Liver (tissue), 9 donors: ENCODE data around the gene RHPN2. TPM values are rescaled to one million over a fixed set of nuclear protein-coding genes. Genes with fewer than 3 reads are reported as not detected.

Experiments used
- DNase-seq: peaks from one replicate; pipeline ENCODE4 v3.0.0-alpha.2; 2017; ENCODE audit warnings: low spot score
- H3K27ac ChIP-seq, 2 donors: one replicate each; pipeline ENCODE4 v1.7.0; 2013; ENCODE audit warnings: inconsistent platforms in 2 of 2, low read length in 2 of 2, control low read depth in 1 of 2, low read depth in 1 of 2, mild to moderate bottlenecking in 1 of 2
- H3K27me3 ChIP-seq, 4 donors: one replicate each; pipeline versions ENCODE4 v1.6.1 to v1.7.0; 2013; ENCODE audit warnings: low read length in 3 of 4, inconsistent platforms in 1 of 4, mild to moderate bottlenecking in 1 of 4, moderate library complexity in 1 of 4; ENCODE audit not compliant: control insufficient read depth in 4 of 4, insufficient read depth in 4 of 4
- H3K36me3 ChIP-seq, 4 donors: one replicate each; pipeline versions ENCODE4 v1.6.1 to v1.7.0; 2013; ENCODE audit warnings: low read length in 3 of 4, mild to moderate bottlenecking in 3 of 4, low read depth in 1 of 4, moderate library complexity in 1 of 4; ENCODE audit not compliant: control insufficient read depth in 4 of 4, insufficient read depth in 3 of 4
- H3K4me1 ChIP-seq, 4 donors: one replicate each; pipeline versions ENCODE4 v1.6.1 to v1.7.0; 2013; ENCODE audit warnings: low read length in 3 of 4, mild to moderate bottlenecking in 3 of 4, moderate library complexity in 1 of 4; ENCODE audit not compliant: control insufficient read depth in 4 of 4, insufficient read depth in 4 of 4
- H3K4me3 ChIP-seq, 3 donors: one replicate each; pipeline versions ENCODE4 v1.6.1 to v1.7.0; 2013; ENCODE audit warnings: low read length in 3 of 3, control low read depth in 1 of 3, low read depth in 1 of 3, mild to moderate bottlenecking in 1 of 3
- H3K9ac ChIP-seq, 2 donors: one replicate each; pipeline ENCODE4 v1.7.0; 2013; ENCODE audit warnings: low read length in 2 of 2, mild to moderate bottlenecking in 2 of 2, moderate library complexity in 2 of 2, control low read depth in 1 of 2, low read depth in 1 of 2
- H3K9me3 ChIP-seq, 4 donors: one replicate each; pipeline versions ENCODE4 v1.6.1 to v1.7.0; 2013; ENCODE audit warnings: low read length in 3 of 4; ENCODE audit not compliant: control insufficient read depth in 4 of 4
- ATF3 ChIP-seq: IDR thresholded peaks from 2 replicates; pipeline ENCODE4 v1.6.1; 2016; ENCODE audit warnings: antibody characterized with exemption
- CTCF ChIP-seq: fragments of 150-350 bp; IDR thresholded peaks from 2 replicates; pipeline ENCODE4 v1.5.1; 2017; ENCODE audit warnings: improper control_type of control experiment, low read depth, low read length; ENCODE audit not compliant: missing input control
- EGR1 ChIP-seq, 2 donors: IDR thresholded peaks; 2 replicates each; pipeline ENCODE4 v1.6.1; 2016 to 2018; ENCODE audit warnings: antibody characterized with exemption in 2 of 2, low read depth in 2 of 2
- FOXA1 ChIP-seq: IDR thresholded peaks from 2 replicates; pipeline ENCODE4 v1.6.1; 2016; ENCODE audit warnings: antibody characterized with exemption
- FOXA2 ChIP-seq: IDR thresholded peaks from 2 replicates; pipeline ENCODE4 v1.6.1; 2016; ENCODE audit warnings: antibody characterized with exemption
- GABPA ChIP-seq, 2 donors: IDR thresholded peaks in 1 of 2; conservative IDR thresholded peaks in 1 of 2; 2 replicates each; pipeline ENCODE4 v1.6.1; 2016; ENCODE audit warnings: antibody characterized with exemption in 2 of 2, mild to moderate bottlenecking in 1 of 2, moderate library complexity in 1 of 2
- HNF4A ChIP-seq, 2 donors: conservative IDR thresholded peaks; 2 replicates each; pipeline ENCODE4 v1.6.1; 2016; ENCODE audit warnings: antibody characterized with exemption in 2 of 2, mild to moderate bottlenecking in 2 of 2
- HNF4G ChIP-seq: IDR thresholded peaks from 2 replicates; pipeline ENCODE4 v1.6.1; 2016; ENCODE audit warnings: antibody characterized with exemption
- JUND ChIP-seq, 2 donors: IDR thresholded peaks; 2 replicates each; pipeline ENCODE4 v1.6.1; 2016; ENCODE audit warnings: antibody characterized with exemption in 2 of 2
- MAX ChIP-seq: IDR thresholded peaks from 2 replicates; pipeline ENCODE4 v1.6.1; 2016; ENCODE audit warnings: antibody characterized with exemption
- NR2F2 ChIP-seq: IDR thresholded peaks from 2 replicates; pipeline ENCODE4 v1.6.1; 2016; ENCODE audit warnings: antibody characterized with exemption
- RAD21 ChIP-seq, 2 donors: IDR thresholded peaks; 2 replicates each; pipeline ENCODE4 v1.6.1; 2016; ENCODE audit warnings: antibody characterized with exemption in 2 of 2, mild to moderate bottlenecking in 2 of 2
- REST ChIP-seq: IDR thresholded peaks from 2 replicates; pipeline ENCODE4 v1.6.1; 2016; ENCODE audit warnings: antibody characterized with exemption, mild to moderate bottlenecking
- RXRA ChIP-seq, 2 donors: IDR thresholded peaks; 2 replicates each; pipeline ENCODE4 v1.6.1; 2017 to 2018; ENCODE audit warnings: antibody characterized with exemption in 2 of 2, mild to moderate bottlenecking in 1 of 2
- SP1 ChIP-seq: IDR thresholded peaks from 2 replicates; pipeline ENCODE4 v1.6.1; 2018; ENCODE audit warnings: antibody characterized with exemption, mild to moderate bottlenecking
- TAF1 ChIP-seq: conservative IDR thresholded peaks from 2 replicates; pipeline ENCODE4 v1.6.1; 2016; ENCODE audit warnings: antibody characterized with exemption, mild to moderate bottlenecking
- YY1 ChIP-seq: IDR thresholded peaks from 2 replicates; pipeline ENCODE4 v1.6.1; 2016; ENCODE audit warnings: antibody characterized with exemption, mild to moderate bottlenecking
- ZBTB33 ChIP-seq: IDR thresholded peaks from 2 replicates; pipeline ENCODE4 v1.6.1; 2016; ENCODE audit warnings: antibody characterized with exemption
- WGBS: extraction: QIAGEN DNeasy Blood & Tissue Kit; methylation state at CpG from one replicate; pipeline ENCODE4 v1.1.7; 2013; 5-methylcytosine and 5-hydroxymethylcytosine counted together
- polyA plus RNA-seq, 2 donors: library from polyadenylated mRNA; stranded (reverse) in 1 of 2; unstranded in 1 of 2; fragments of 200-250 nt in 1 of 2; fragments of >200 nt in 1 of 2; fragmentation: Nextera tagmentation in 1 of 2; extraction: Ambion mirVana in 1 of 2; gene quantifications; one replicate each; pipeline versions ENCODE4 v1.2.1 to v1.2.3, GENCODE V29; 2013 to 2015
- total RNA-seq, 2 donors: library from RNA; depleted of rRNA; stranded (reverse); fragments of >200 nt; gene quantifications; one replicate each; pipeline ENCODE4 v1.2.3, GENCODE V29; 2014
- donor health status: healthy.
- donor health status: healthy.
- donor health status: healthy.
- donor health status: healthy.
- donor health status: healthy.

The RHPN2 gene
- total and polyA plus RNA-seq, 4 donors = 7.6 to 31.5 (median 9.8) TPM

GRCh38 chr19:33040994-33041827 is 23.5 kb downstream of the RHPN2 start:
- DNase-seq = peak; percentile 55
- peak overlapping the region; percentile 66 to 84 for H3K9ac ChIP-seq

More at GRCh38 chr19:33040994-33041827, 23.5 kb downstream of the RHPN2 start:
- H3K4me1 ChIP-seq = peaks cover 12 to 48% (median 26%) of the 10 kb centered on the region in 4 donors
- WGBS = 23% methylated on average over 9 of the region's 9 CpGs
- peak overlapping the region; percentile 94 to 96 for H3K27ac ChIP-seq
- peak; percentile 94 to 95 for TF ChIP-seq HNF4A (conservative IDR thresholded peaks at IDR 0.05)
- TF ChIP-seq MAX = peak; percentile 64
- TF ChIP-seq FOXA1 = no peak
- TF ChIP-seq EGR1 (IDR thresholded peaks at IDR 0.05; ENCODE audit: low read depth in 2 of 2) = peak in 1 of 2 donors; percentile 28
- peak; percentile 89 for TF ChIP-seq ZBTB33
- TF ChIP-seq TAF1 = peak; percentile 72
- TF ChIP-seq GABPA (IDR thresholded peaks at IDR 0.05 in 1 of 2, conservative IDR thresholded peaks at IDR 0.05 in 1 of 2) = peak in 1 of 2 donors; percentile 57
- TF ChIP-seq NR2F2 = peak; percentile 70
- peak; percentile 87 for TF ChIP-seq REST
- peak; percentile 82 for TF ChIP-seq YY1
- peak; percentile 99 for TF ChIP-seq SP1
- no peak for TF ChIP-seq ATF3
- peak; percentile 90 to 93 for TF ChIP-seq JUND (IDR thresholded peaks at IDR 0.05)
- peak; percentile 91 for TF ChIP-seq HNF4G
- TF ChIP-seq RXRA (IDR thresholded peaks at IDR 0.05) = peak; percentile 97 to 98
- peak; percentile 76 for TF ChIP-seq FOXA2
- TF ChIP-seq CTCF = no peak
- TF ChIP-seq RAD21 (IDR thresholded peaks at IDR 0.05) = peak in 1 of 2 donors; percentile 29
- no peaks in the 10 kb centered on the region for H3K9me3 ChIP-seq
- no peak overlapping the region for H3K4me3 ChIP-seq
- no peaks in the 10 kb centered on the region for H3K27me3 ChIP-seq
- H3K36me3 ChIP-seq = no peaks in the 10 kb centered on the region
